Stimulated activated naive CD8-positive, alpha-beta T cell treated with anti-CD3 and anti-CD28 coated beads, Interleukin-15, amount 100 ng/mL, for 72 hours (primary cell): Measurements from ENCODE around the gene KARS1.
A peak's percentile ranks its signal among the peaks of the same experiment; 100 is the strongest.

Source experiments
- ATAC-seq: fragments of 150-1000 bp; cut with Tn5 transposase; 2 replicates; pipeline ENCODE4 v1.10.0; 2021; ENCODE audit warnings: mild to moderate bottlenecking, moderate library complexity
- DNase-seq, 2 donors: peaks; one replicate each; pipeline ENCODE4 v3.0.0; 2021 to 2022
- H3K27ac Mint-ChIP-seq, 2 donors: one replicate each; pipeline ENCODE4 v1.8.0; 2022; ENCODE audit warnings: mild to moderate bottlenecking in 2 of 2, mixed read lengths in 2 of 2, moderate library complexity in 2 of 2
- H3K27me3 Mint-ChIP-seq: one replicate; pipeline ENCODE4 v1.8.0; 2022; ENCODE audit warnings: mixed read lengths
- H3K4me1 Mint-ChIP-seq: one replicate; pipeline ENCODE4 v1.8.0; 2022; ENCODE audit warnings: mild to moderate bottlenecking, mixed read lengths
- H3K4me3 Mint-ChIP-seq, 2 donors: one replicate each; pipeline ENCODE4 v1.8.0; 2022; ENCODE audit warnings: mild to moderate bottlenecking in 2 of 2, mixed read lengths in 2 of 2, moderate library complexity in 1 of 2
- H3K9me3 Mint-ChIP-seq, 2 donors: one replicate each; pipeline ENCODE4 v1.8.0; 2022; ENCODE audit warnings: mixed read lengths in 2 of 2

KARS1 gene

DNA sequence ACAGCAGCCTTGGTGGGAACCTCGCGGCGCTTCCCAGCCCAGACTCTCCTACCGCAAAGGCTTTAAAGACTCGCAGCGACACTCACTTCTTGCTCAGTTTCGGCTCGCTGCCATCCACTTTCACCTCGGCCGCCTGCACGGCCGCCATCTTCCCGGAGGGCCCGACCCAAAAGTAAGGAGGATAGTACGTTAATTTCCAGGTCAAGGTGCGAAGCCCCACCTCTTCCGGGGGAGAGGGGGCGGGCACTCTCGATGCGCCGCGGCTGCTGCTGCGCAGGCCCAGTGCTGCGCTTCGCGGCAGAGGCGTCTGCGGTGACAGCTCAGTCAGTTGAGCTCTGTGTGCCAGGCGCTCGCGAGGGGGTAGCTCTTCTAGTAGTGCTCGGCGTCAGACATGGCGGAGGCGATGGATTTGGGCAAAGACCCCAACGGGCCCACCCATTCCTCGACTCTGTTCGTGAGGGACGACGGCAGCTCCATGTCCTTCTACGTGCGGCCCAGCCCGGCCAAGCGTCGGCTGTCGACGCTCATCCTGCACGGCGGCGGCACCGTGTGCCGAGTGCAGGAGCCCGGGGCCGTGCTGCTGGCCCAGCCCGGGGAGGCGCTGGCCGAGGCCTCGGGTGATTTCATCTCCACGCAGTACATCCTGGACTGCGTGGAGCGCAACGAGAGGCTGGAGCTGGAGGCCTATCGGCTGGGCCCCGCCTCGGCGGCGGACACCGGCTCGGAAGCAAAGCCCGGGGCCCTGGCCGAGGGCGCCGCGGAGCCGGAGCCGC lies at the start of gene KARS1, which contains the start of gene TERF2IP:
KARS1 (minus strand) TSS at position 174 of the 773 bp plus-strand sequence; CDS start at position 148, 26 bp downstream.
TERF2IP (plus strand) TSS at position 282 of the 773 bp plus-strand sequence; CDS start at position 392, 110 bp downstream.
- H3K9me3 Mint-ChIP-seq, result no peaks in the 10 kb centered on the region
- H3K4me3 Mint-ChIP-seq, result peak within 1 kb of the TSS; percentile 92 to 95
- peaks cover 58% of the 10 kb centered on the region for H3K4me1 Mint-ChIP-seq

DNA sequence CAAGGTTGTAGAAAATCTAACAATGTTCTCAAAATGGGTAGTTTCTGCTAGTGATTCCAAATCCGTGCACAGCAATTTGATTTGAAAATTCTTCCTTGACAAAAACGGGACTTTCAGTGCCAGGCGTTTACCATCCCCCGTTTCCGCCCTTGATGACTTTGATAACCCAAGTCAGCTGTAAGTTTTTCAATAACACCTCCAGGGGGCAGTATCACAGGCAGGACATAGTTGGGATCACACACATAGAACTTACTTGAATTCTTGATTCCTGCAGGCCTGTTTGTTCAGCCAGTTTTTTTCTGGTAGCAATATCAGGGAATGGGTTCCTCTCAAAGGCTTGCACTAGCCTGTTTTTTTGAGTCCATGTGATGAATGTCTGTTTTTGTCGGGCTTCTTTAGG lies 48.2 kb upstream of the KARS1 start:
- Mint-ChIP-seq H3K27ac (no peak overlapping the region), H3K4me3 (no peak overlapping the region)
- ATAC-seq, result no peak

More for the DNA sequence above, at the start of gene KARS1, which contains the start of gene TERF2IP:
- H3K27ac Mint-ChIP-seq, result peak within 1 kb of the TSS; percentile 98
- peak; percentile 95 to 97 for DNase-seq
- no peaks in the 10 kb centered on the region for H3K27me3 Mint-ChIP-seq
- peak; percentile 95 for ATAC-seq

DNA sequence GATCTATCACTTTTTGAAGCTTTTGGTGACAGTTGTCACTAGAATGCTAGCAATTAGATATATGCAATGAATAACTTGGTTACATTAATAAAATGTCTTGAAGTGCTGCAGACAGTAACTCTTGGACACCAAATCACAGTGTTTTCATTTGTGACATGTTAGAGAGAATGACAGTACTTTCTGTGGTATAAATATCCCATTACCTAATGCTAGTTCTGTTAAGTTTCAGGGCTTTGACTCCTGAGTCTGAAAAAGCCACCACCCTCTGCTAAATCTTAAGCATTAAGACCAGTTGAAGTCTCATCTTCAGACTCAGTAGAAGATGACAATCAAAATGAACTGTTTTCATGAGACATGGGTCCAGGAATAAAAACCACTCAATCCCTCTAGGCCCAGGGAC lies 39.9 kb upstream of the KARS1 start:
- no peak overlapping the region for H3K27ac Mint-ChIP-seq
- H3K27me3 Mint-ChIP-seq, result no peaks in the 10 kb centered on the region
- no peak overlapping the region for H3K4me3 Mint-ChIP-seq
- H3K4me1 Mint-ChIP-seq, result no peaks in the 10 kb centered on the region
- no peak for DNase-seq
- peaks cover 8 to 11% of the 10 kb centered on the region in 2 donors for H3K9me3 Mint-ChIP-seq
- ATAC-seq, result no peak

More for the DNA sequence above, 48.2 kb upstream of the KARS1 start:
- no peak for DNase-seq
- Mint-ChIP-seq H3K27me3 (no peaks in the 10 kb centered on the region), H3K4me1 (no peaks in the 10 kb centered on the region), H3K9me3 (no peaks in the 10 kb centered on the region)

DNA sequence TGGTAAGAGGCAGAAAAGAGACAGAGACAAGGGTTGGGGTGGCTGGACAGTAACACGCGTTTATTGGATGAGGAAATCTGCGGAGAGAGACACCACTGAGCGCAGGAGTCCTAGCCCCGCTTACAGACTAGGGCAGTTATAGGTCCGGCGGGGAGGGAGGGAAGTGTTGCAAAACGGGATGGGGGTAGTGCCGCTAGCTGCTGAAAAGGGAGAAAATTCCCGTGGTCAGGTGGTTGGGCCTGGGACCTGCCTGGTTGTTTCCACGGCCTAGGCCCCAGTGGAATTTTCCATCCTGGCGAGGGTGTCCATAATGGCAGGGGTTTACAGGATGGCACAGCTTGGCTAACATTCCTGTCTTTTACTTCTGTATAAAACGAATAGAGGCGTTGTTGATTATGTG lies 34.8 kb upstream of the KARS1 start:
- no peak overlapping the region for H3K27ac Mint-ChIP-seq
- no peaks in the 10 kb centered on the region for H3K27me3 Mint-ChIP-seq
- peaks cover 0 to 11% of the 10 kb centered on the region in 2 donors for H3K9me3 Mint-ChIP-seq
- H3K4me1 Mint-ChIP-seq, result no peaks in the 10 kb centered on the region
- DNase-seq, result no peak
- no peak overlapping the region for H3K4me3 Mint-ChIP-seq
- ATAC-seq, result no peak

DNA sequence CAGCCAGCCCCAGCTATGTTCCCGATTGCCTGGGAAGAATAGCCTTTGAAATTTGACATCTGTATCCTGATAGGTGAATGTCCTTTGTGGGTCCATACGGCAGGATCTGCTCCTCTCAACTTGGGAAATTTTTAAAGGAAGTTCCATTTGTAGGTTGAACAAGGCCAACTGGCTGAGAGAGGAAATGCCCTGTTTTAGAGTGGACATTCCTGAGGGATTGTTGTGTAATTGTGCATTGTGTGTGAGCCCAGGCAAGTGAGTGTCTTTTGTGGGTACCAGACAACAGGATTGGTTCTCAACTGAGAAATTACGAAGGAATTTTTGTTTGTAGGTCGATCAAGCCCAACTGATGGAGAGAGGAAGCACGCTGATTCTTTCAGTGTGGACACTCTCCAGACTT lies 31.9 kb upstream of the KARS1 start:
- H3K27ac Mint-ChIP-seq, result no peak overlapping the region
- H3K27me3 Mint-ChIP-seq, result no peaks in the 10 kb centered on the region
- ATAC-seq (no peak), DNase-seq (no peak)
- no peak overlapping the region for H3K4me3 Mint-ChIP-seq
- H3K9me3 Mint-ChIP-seq, result peaks cover 0 to 6% of the 10 kb centered on the region in 2 donors
- no peaks in the 10 kb centered on the region for H3K4me1 Mint-ChIP-seq

DNA sequence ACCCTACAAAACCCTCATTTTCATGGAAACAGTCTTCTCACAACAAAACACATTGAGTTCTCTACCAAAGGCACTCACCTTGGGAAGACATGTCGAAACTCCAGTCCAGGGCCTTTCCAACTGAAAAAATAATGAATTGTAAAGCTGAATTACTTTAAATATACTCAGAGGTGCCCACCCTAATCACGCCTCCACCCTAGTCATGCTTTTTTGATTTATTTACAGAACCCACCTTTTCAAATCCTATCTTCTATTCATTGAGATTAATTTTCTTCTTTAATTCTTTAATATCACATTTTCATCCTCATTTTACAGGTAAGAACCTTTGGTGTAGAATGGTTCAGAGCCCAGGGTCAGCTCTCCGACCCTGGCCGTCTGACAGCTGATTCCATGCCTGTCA lies 29.4 kb upstream of the KARS1 start, which contains the start of gene CPHXL2:
CPHXL2 (minus strand) TSS at position 101 of the 400 bp plus-strand sequence; CDS start at position 91, 10 bp downstream.
- no peak within 1 kb of the TSS for H3K4me3 Mint-ChIP-seq
- DNase-seq (no peak), ATAC-seq (no peak)
- peak within 1 kb of the TSS in 1 of 2 donors; percentile 11 for H3K27ac Mint-ChIP-seq
- H3K9me3 Mint-ChIP-seq, result no peaks in the 10 kb centered on the region
- no peaks in the 10 kb centered on the region for H3K27me3 Mint-ChIP-seq
- no peaks in the 10 kb centered on the region for H3K4me1 Mint-ChIP-seq

DNA sequence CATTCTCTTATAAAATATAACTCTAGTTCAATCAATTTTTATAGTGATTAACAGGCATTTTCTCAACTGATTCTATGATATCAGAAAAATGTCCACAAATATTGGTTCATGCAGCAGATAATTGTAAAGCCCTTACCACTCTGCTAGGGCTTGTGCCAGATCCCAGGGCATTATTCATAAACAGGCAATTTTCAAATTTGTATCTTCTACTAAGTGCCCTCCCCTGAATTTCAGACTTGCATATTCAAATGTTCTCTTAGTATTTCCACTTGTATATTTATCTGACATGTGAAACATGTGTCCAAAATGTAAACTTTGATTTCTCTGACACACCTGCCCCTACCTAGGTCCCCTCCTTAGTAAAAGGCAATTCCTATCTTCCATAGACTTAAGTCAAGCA lies 20.0 kb upstream of the KARS1 start:
- H3K27me3 Mint-ChIP-seq, result no peaks in the 10 kb centered on the region
- H3K9me3 Mint-ChIP-seq, result no peaks in the 10 kb centered on the region
- H3K4me3 Mint-ChIP-seq, result no peak overlapping the region
- H3K4me1 Mint-ChIP-seq, result no peaks in the 10 kb centered on the region
- ATAC-seq, result no peak
- H3K27ac Mint-ChIP-seq, result no peak overlapping the region
- DNase-seq, result no peak

DNA sequence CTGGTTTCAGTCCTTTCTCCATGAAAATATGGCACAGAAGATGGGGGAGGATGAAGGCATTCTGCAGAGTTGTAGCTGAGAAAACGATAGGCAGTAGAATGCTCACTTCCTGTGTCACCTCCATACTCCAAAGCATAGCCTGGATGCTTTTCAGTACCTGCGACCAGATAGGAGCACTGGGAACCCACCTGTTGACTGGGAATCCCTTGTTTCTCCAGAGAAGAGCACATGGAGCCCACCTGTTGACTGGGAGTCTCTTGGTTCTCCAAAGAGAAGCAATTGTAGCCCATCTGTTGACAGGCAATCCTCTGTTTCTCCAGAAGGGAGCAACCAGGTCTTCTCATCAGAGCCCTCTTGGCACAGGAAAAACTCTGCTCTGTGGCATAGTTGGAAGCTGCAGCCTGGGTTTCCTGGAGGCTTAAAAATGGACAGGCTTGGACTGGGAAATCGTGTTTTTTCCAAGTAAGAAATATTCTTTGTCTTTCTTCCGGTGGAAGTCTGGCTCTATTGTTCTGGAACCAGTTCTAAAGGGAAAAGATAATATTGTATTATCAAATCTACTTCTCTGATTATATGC lies 13.3 kb upstream of the KARS1 start:
- H3K9me3 Mint-ChIP-seq, result no peaks in the 10 kb centered on the region
- no peak for ATAC-seq
- DNase-seq, result no peak
- peaks cover 7% of the 10 kb centered on the region for H3K4me1 Mint-ChIP-seq
- H3K27me3 Mint-ChIP-seq, result no peaks in the 10 kb centered on the region
- no peak overlapping the region for H3K27ac Mint-ChIP-seq
- no peak overlapping the region for H3K4me3 Mint-ChIP-seq

DNA sequence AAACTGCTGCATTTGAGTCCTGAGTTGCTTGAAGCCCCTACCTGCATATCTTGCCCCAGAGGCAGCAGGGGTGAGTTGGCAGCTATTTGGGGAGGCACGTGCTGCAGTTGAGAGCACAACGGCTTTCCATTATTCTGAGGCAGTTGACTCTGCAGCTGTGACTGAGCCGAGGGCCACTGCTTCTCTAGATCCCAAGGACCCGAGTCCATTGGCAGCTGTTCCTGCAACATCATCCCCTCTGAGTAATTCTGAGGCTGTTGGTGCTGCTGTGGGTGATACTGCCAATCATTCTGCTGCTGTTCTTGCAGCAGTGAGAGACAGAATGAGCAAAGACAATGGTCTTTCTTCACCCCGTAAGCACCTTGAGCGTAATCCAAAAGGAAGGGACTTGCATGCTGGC lies 12.9 kb upstream of the KARS1 start:
- H3K27ac Mint-ChIP-seq, result no peak overlapping the region
- DNase-seq, result no peak
- no peak overlapping the region for H3K4me3 Mint-ChIP-seq
- H3K9me3 Mint-ChIP-seq, result no peaks in the 10 kb centered on the region
- H3K4me1 Mint-ChIP-seq, result peaks cover 8% of the 10 kb centered on the region
- H3K27me3 Mint-ChIP-seq, result no peaks in the 10 kb centered on the region
- no peak for ATAC-seq

DNA sequence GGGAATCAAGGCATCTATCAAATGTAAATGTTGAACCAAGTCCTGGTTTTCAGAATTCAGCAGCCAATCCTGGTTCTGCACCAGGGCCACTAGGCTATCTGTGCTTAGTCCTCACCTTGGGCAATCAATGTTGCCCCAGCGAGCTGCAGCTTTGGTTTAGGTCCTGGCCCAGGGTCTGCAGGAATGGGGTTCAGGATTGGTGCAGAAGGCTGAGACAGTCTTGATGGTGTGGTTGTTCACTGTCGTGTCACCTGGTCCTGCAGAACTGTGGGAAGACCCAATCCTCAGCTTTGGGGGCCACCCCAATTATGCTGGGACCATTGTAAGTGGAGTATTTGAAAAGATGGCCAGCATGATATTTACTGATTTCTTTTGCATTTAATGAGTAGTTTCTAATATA lies 10.7 kb upstream of the KARS1 start:
- ATAC-seq (no peak), DNase-seq (no peak)
- no peaks in the 10 kb centered on the region for H3K27me3 Mint-ChIP-seq
- no peaks in the 10 kb centered on the region for H3K9me3 Mint-ChIP-seq
- no peak overlapping the region for H3K4me3 Mint-ChIP-seq
- H3K27ac Mint-ChIP-seq, result peak overlapping the region in 1 of 2 donors; percentile 71
- peaks cover 20% of the 10 kb centered on the region for H3K4me1 Mint-ChIP-seq

DNA sequence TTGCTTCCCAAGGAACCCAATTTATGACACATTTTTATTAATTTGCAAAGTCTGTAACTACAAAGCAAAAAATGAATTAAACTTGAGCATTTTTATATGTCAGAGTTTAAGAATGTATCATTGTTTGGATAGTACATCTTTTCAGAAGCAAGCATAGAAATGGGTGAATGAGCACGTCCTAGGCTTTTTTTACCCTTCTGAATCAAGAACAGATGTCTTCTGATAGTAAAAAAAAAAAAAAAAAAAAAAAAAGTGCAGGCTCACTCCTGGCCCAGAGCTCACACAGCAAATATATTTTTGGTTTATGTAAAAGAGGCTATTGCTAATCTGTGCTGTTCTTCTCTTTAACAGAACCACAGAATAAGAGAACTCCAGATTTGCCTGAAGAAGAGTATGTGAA lies 6.5 kb upstream of the KARS1 start:
- Mint-ChIP-seq H3K9me3 (no peaks in the 10 kb centered on the region), H3K4me3 (peak overlapping the region; percentile 15 to 29), H3K4me1 (peaks cover 55% of the 10 kb centered on the region), H3K27ac (peak overlapping the region; percentile 64 to 86), H3K27me3 (no peaks in the 10 kb centered on the region)
- no peak for ATAC-seq
- no peak for DNase-seq

DNA sequence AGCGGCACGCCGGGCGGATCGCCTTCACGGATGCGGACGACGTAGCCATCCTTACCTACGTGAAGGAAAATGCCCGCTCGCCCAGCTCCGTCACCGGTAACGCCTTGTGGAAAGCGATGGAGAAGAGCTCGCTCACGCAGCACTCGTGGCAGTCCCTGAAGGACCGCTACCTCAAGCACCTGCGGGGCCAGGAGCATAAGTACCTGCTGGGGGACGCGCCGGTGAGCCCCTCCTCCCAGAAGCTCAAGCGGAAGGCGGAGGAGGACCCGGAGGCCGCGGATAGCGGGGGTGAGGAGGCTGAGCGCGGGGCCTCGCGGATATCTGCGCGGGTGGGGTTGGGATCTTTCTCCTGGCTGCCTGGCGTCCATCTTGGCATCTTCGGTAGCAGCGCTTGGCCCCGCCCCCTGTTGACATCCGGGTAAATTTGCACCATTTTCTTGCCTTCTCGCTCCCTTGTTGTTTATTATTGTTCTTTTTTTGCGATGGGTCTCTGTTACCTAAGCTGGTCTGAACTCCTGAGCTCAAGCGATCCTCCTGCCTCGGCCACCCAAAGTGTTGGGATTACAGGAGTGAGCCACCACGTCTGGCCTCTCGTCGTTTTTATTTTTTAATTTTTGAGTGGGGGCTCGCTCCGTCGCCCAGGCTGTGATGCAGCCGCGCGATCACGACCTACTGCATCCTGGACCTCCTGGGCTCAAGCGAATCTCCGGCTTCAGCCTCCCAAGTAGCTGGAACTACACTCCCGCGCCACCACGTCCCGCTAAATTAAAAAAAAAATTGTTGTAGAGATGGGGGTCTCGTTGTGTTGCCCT lies 1.0 kb upstream of the KARS1 start:
- Mint-ChIP-seq H3K4me1 (peaks cover 63% of the 10 kb centered on the region), H3K4me3 (peak overlapping the region; percentile 92 to 95), H3K27me3 (no peaks in the 10 kb centered on the region), H3K9me3 (no peaks in the 10 kb centered on the region), H3K27ac (peak overlapping the region; percentile 97 to 98)
- ATAC-seq (peak; percentile 45), DNase-seq (peak; percentile 84 to 87)

DNA sequence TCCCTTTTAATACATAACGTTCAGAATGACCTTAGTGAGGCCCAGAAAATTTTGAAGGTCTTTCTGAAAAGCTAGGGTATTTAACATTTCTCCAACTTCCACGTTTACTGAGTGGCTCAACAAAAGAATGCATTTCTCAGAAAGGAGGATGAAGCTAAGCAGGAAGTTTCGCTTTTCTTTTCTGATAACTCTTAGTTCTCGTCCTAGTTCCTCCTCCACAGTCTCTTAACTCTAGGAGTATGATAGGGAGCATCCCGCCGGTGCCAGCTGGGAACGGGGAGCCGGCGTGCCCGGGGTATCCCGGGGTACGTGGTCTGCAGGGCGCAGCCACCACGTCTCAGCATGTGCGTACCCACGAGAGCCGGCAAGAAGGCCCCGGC lies 363 bp downstream of the KARS1 start:
- Mint-ChIP-seq H3K27ac (peak overlapping the region; percentile 98), H3K27me3 (no peaks in the 10 kb centered on the region), H3K9me3 (no peaks in the 10 kb centered on the region), H3K4me1 (peaks cover 52% of the 10 kb centered on the region), H3K4me3 (peak overlapping the region; percentile 92 to 95)
- ATAC-seq (peak; percentile 17), DNase-seq (no peak)

DNA sequence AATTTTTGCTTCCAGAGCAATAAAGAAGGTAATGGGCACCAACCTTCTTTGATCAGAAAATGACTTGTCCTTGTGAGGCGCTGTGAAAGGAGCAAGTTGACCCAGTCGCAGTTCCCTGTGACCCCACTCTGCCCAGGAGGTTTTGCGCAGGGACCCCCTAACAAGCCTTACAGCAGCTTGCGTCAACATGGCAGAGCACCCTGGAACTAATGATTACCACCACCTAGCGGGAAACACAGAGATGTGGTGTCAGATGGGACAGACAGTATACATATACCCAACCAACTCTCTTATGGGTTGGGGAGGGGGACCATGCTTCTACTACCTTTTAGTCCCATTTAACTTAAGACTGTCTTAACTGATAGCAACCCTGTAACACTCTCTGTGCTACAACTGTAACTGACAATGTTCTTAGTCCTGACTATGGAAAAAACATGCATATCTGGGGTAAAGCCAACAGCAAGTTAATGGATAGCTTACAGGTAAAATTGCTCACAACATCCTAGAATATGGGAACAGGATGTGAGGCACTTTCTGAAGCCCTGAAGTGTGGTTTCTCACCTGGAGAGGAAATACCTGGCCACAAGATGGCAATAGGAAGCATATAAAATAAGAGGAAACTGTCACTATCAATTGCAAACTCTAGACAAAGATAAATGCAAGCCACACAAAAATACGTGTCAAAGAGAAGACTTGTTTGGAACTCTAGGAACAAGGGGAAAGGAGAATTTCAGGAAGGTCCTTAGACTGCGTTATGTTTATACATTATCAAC lies 3.0 kb downstream of the KARS1 start:
- ATAC-seq (no peak), DNase-seq (no peak)
- Mint-ChIP-seq H3K4me3 (peak overlapping the region; percentile 57 to 77), H3K9me3 (no peaks in the 10 kb centered on the region), H3K27me3 (no peaks in the 10 kb centered on the region), H3K4me1 (peaks cover 34% of the 10 kb centered on the region), H3K27ac (peak overlapping the region in 1 of 2 donors; percentile 89)

DNA sequence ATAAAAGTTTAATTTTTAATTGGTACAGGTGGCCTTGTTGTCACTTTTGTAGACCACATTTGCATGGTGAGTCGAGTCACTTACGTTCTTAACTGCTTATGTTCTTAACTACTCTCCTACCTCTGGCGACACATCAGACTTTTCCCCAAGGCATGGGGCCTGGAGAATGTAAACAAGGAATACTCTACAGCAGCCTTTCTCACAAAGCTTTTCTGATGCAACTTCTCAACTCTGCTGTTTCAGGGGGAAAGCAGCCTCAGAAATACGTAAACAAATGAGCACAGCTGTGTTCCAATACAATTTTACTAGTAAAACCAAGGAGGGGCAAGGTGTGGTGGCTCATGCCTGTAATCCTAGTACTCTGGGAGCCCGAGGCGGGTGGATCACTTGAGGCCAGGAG lies 6.9 kb downstream of the KARS1 start:
- no peak for DNase-seq
- Mint-ChIP-seq H3K4me1 (peaks cover 32% of the 10 kb centered on the region), H3K4me3 (no peak overlapping the region), H3K9me3 (no peaks in the 10 kb centered on the region), H3K27me3 (no peaks in the 10 kb centered on the region), H3K27ac (peak overlapping the region; percentile 83 to 84)
- ATAC-seq, result no peak
